Subcutaneous preadipocyte (primary cell): ENCODE data around the gene RWDD2A. TPM values are rescaled to one million over a fixed set of nuclear protein-coding genes. Genes with fewer than 3 reads are reported as not detected.

ENCODE experiments used
- total RNA-seq: library from RNA; depleted of rRNA; stranded (reverse); fragments of >200 nt; gene quantifications from 2 replicates; pipeline ENCODE4 v1.2.3, GENCODE V29; 2012

The RWDD2A gene
- 1.5 and 2.2 TPM in 2 replicates for total RNA-seq

GRCh38 chr6:83192871-83193746 is at the start of gene RWDD2A, which contains the start of gene PGM3:
TSS of gene RWDD2A (plus strand) at chr6:83193357. CDS start at chr6:83194452, 1,095 bp downstream.
TSS of gene PGM3 (minus strand) at chr6:83193265. CDS start at chr6:83191012, 2,253 bp downstream.

Other genes with a start within 250 kb of the RWDD2A start
- 8.8 and 11.3 TPM in 2 replicates for gene UBE3D, start 127.5 kb upstream of the RWDD2A start, total RNA-seq
- gene DOP1A, start 125.7 kb upstream of the RWDD2A start, total RNA-seq: 20.6 and 26.4 TPM in 2 replicates
- gene PGM3, start 92 bp upstream of the RWDD2A start, total RNA-seq: 51.8 and 60.4 TPM in 2 replicates
- 14.3 and 23.5 TPM in 2 replicates for gene ME1, start 237.7 kb downstream of the RWDD2A start, total RNA-seq